Iris pigment epithelial cell (primary cell): Measurements from ENCODE around the gene CSGALNACT2.

Experiments used
- DNase-seq: peaks from one replicate; pipeline ENCODE4 v3.0.0-alpha.2; 2011; ENCODE audit warnings: low read depth

Gene CSGALNACT2

DNA sequence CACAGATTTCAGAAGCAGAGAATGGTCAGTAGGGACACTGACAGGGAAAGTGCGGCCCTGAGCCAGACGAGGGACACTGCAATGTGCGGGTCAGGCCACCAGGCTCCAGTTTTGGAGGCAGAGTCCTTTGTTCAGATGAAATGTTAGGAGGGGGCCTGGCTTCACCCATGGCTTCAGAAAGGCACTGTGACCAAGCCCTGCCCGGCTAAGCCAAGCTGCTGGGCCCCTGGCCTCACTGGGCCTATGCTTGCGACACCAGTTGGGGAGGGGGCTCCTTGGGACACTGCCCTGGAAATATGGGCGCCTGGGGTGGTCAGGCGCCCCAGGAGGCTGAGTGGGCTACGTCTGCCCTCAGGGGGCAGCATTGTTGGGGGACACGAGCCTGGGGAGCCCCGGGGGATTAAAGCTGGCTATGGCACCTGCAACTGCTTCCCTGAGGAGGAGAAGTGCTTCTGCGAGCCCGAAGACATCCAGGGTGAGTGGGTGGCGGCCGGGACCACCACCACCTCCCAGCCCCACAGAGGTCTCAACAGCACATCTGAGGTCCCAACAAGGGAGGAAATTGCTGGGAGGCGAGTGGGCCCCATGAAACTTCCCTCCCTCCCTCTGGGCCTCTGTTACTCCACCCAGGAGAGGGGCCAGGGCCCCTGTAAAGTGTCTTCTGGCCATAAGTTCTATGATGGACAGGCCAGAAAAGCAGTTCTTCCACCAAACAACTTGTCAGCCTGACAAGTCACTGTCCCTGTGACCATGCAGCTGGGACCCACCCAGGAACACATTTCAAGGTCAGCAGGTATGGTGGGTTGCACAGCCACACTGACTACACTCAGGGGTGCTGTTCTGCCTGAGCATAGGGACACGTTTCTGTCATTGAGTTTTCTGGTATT is 24.8 kb upstream of the CSGALNACT2 start:
- no peak for DNase-seq

DNA sequence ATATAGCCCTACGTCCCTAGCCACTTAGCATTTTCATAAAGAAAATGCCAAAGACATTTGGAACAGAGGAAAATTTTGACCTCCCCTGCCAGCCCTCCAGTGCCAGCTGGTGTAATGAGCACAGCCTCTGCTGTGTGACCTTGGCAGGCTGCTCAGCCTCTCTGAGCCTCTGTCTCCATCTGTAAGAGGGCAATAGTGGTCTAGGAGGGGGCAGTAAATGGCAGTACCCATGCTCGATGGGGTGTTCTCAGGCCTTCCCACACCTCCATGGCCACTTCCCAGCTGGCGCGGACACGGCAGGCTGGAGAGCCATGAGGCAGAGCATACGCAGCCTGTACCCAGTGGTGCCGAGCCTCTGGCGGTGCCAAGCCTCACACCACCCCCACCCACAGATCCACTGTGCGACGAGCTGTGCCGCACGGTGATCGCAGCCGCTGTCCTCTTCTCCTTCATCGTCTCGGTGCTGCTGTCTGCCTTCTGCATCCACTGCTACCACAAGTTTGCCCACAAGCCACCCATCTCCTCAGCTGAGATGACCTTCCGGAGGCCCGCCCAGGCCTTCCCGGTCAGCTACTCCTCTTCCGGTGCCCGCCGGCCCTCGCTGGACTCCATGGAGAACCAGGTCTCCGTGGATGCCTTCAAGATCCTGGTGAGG is 24.0 kb upstream of the CSGALNACT2 start:
- DNase-seq: no peak

GRCh38 chr10:43114743-43115611 is 23.3 kb upstream of the CSGALNACT2 start:
- DNase-seq: no peak

GRCh38 chr10:43115881-43116595 is 22.2 kb upstream of the CSGALNACT2 start:
- DNase-seq: no peak

DNA sequence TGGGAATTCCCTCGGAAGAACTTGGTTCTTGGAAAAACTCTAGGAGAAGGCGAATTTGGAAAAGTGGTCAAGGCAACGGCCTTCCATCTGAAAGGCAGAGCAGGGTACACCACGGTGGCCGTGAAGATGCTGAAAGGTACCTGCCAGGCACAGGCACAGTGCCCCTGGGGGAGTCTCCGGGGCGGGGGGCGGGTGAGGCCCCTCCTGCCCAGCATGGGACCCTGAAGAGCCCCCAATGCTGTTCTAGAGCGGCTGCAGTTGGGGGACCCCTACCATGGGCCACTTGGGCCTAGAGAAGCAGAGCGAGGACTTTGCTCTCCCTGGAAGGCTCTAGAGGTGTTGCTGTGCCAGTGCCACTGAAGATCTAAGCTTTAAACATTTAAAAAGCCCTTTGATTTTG is 21.6 kb upstream of the CSGALNACT2 start:
- no peak for DNase-seq

GRCh38 chr10:43117031-43117776 is 21.0 kb upstream of the CSGALNACT2 start:
- DNase-seq: no peak

GRCh38 chr10:43117777-43118583 is 20.3 kb upstream of the CSGALNACT2 start:
- DNase-seq: no peak

- DNase-seq: no peak
Measured at GRCh38 chr10:43118631-43119415, 19.4 kb upstream of the CSGALNACT2 start.

DNA sequence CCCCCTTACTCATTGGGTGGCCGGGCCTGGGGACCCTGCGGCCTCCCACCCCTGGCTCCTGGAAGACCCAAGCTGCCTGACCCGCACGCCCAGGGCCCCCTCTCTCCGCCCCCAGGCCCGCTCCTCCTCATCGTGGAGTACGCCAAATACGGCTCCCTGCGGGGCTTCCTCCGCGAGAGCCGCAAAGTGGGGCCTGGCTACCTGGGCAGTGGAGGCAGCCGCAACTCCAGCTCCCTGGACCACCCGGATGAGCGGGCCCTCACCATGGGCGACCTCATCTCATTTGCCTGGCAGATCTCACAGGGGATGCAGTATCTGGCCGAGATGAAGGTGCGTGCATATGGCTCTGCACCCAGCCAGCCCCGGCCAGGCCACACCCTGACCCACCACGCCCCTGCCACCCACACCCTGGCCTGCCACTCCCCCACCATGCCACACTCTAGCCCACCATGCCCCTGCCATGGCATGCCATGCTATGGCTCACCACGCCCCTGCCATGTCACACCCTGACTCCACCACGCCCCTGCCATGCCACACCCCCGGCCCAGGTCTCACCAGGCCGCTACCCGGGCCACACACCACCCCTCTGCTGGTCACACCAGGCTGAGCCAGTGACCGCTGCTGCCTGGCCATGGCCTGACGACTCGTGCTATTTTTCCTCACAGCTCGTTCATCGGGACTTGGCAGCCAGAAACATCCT is 18.7 kb upstream of the CSGALNACT2 start:
- no peak for DNase-seq

DNA sequence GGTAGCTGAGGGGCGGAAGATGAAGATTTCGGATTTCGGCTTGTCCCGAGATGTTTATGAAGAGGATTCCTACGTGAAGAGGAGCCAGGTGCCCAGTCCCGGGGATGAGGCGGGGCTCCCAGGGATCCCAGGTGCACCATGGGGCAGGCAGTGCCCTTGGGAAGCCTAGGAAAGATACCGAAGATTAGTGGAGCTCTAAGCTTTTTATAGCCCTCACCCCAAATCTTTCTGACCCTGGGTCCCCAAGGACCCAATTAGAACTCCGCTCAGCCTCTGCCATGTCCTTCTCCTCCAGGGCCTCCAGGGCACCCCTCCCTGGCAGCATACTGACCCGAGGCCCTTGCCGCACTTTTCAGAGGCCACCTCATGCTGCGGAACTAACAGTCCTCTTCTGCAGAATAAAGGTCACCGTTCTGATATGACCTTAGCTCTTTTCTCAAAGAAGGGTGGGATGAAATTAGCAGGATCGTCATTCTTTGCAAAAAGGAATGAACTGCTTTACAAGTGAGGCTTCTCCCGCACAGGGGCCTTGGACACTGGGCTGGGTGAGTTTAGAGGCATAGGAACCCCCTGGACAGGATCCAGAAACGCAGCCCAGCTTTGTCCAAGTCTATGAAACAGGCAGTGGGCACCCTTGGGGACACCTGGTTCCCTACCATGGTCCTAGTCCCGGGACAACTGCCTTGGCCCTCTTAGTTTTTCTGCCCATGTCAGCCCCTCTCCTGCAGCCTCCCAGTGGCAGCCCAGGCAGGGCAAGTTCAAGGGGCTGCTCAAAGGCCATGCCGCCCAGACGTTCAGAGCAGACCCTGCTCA is 17.9 kb upstream of the CSGALNACT2 start:
- DNase-seq: no peak

DNA sequence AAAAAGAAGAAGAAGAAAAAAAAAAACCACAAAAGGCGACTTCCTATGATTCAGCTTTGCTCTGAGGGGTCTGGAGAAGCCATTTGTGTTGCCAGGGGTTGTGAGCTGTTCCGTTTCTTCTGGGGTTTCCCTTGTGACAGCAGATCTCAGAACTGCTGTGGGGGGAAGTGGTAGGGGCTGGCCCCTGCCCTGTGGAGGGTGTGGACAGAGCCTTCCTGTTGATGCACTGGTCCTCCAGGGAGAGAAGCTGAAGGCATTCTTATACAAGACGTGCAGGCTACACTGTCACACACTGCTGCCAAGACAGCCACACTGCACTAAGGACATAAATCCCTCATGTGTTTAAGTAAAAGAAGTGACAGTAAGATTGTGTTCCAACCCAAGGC is 17.3 kb upstream of the CSGALNACT2 start:
- no peak for DNase-seq

- no peak for DNase-seq
Measured at GRCh38 chr10:43121444-43121843, 16.8 kb upstream of the CSGALNACT2 start.

DNA sequence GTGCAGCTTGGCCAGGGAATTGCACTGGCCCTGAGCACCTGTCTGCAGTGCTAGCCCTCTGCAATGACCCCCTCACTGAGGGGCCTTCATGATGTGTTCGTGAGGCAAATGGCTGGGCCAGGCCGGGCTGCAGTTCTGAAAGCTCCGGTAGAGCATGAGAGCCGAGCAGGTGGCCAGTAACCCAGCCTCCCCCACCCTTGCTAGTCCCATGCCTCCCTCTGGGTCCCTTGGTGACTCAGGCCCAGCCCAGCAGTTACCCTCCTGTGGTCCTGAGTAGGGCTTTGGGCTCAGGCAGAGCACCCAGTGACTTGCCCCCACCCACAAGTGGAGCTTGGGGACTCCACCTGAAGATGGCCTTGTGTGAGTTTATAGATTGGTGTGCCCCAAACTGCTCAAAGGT is 16.1 kb upstream of the CSGALNACT2 start:
- DNase-seq: no peak

GRCh38 chr10:43122826-43123225 is 15.4 kb upstream of the CSGALNACT2 start:
- no peak for DNase-seq

DNA sequence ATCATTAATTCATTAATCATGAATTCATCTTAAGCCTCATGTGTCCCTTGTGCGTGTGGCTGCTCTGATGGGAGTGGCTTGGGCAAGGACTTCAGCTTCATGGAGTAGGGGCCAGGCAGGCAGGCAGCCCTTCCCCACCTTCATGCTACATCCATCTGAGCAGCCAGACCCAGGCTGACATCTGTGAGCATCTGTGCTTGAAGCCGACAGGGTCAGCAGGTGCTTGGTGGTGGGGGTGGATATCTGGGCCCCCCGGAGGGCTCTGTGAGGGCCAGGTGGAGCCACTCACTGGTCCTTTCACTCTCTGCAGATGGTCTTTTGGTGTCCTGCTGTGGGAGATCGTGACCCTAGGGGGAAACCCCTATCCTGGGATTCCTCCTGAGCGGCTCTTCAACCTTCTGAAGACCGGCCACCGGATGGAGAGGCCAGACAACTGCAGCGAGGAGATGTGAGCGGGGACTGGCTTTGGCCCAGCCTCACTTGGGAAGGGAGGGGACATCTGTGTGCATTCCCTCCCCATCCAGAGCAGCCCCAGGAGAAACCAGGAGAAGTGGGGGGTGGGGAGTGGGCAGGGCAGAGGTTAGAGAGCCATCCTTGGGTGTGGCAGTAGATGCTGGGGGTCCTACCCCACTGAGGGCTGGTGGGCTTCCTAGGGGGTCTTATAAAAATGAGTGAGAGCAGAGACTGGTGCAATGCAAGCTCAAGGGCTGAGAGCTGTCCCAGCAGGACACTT is 14.7 kb upstream of the CSGALNACT2 start:
- no peak for DNase-seq

GRCh38 chr10:43124094-43124521 is 14.1 kb upstream of the CSGALNACT2 start:
- no peak for DNase-seq

DNA sequence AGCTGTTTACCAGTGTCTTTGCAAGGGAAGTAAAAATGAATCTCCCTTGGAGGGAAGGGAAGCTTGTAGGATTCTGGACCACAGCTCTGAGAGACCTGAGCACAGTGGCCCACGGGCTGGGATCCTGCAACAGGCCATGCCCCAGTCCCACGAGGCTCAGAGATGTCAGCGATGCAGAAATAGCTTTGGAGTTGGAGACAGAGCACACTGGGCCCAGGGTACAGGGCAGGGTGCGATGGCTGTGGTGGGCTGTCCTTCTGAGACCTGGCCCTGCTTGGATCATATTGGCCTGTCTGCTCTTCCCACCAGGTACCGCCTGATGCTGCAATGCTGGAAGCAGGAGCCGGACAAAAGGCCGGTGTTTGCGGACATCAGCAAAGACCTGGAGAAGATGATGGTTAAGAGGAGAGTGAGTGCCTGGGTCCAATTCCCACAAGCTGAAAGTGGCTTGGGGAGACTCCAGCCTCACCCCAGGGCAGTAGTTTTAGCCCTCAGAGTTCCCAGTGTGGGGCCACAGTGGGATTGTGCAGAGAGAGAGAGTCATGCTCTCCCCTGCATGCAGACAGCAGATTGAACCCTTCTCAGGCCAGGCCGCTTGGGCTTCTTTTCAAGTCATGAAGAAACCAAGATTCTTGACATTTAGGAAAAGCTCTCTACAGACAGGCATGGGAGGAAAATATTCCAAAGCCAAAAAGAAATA is 13.5 kb upstream of the CSGALNACT2 start:
- DNase-seq: no peak
